ENCODE data around the gene SCRN2. TPM values are rescaled to one million over a fixed set of nuclear protein-coding genes. Genes with fewer than 3 reads are reported as not detected.

The SCRN2 gene
- total RNA-seq, 1 experiment from 2014 or later = 47.9 TPM

DNA sequence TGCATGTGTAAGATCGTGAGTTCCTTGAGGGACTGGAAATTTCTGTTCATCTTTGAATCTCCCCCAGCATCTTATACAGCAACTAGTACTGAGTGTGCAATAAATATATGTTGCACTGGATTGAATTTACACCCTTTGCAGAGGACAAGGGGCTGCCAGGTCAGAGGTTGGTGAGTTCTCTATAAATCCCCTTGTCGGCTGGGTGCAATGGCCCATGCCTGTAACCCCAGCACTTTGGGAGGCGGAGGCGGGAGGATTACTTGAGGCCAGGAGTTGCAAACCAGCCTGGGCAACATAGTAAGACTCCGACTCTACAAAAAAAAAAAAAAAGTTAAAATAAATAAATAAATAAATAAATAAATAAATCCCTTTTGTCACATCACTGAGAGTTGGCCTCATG, 19.3 kb upstream of the SCRN2 start:
- H3K9me3 ChIP-seq (ENCODE audit: low read length) = no peaks in the 10 kb centered on the region
- H3K27me3 ChIP-seq (ENCODE audit: low read length) = no peaks in the 10 kb centered on the region
- TF ChIP-seq EZH2 (IDR thresholded peaks at IDR 0.05; ENCODE audit: low read length, unreplicated experiment) (no peak), CTCF (conservative IDR thresholded peaks at IDR 0.05; ENCODE audit: low read depth, low read length) (no peak), EZH2phosphoT487 (IDR thresholded peaks at IDR 0.05; ENCODE audit: borderline replicate concordance, low read length) (no peak)
- peaks cover 26% of the 10 kb centered on the region for H3K4me1 ChIP-seq (ENCODE audit: insufficient read depth, low read length)
- peaks cover 6% of the 10 kb centered on the region for H3F3A ChIP-seq (ENCODE audit: low read length, unreplicated experiment)
- DNase-seq = no peak
- ChIA-PET CTCF (no interaction called here), POLR2A (ENCODE audit: unreplicated experiment) (no interaction called here)
- H3K9me2 ChIP-seq (replicated peaks; ENCODE audit: low read length) = no peaks in the 10 kb centered on the region
- ATAC-seq = no peak
- H4K20me1 ChIP-seq (ENCODE audit: low read length) = no peaks in the 10 kb centered on the region
- H3K36me3 ChIP-seq (ENCODE audit: low read depth, low read length) = no peaks in the 10 kb centered on the region
- H2AFZ ChIP-seq (ENCODE audit: low read length) = no peak overlapping the region
- H3K4me2 ChIP-seq (ENCODE audit: low read length) = no peak overlapping the region
- no peak overlapping the region for H3K27ac ChIP-seq (ENCODE audit: low read length)
- H3K79me2 ChIP-seq (ENCODE audit: low read length) = no peaks in the 10 kb centered on the region
- intact Hi-C loops (cut with micrococcal nuclease) = no loop called here
- no peak overlapping the region for H3K9ac ChIP-seq (ENCODE audit: low read length)
- no peak overlapping the region for H3K4me3 ChIP-seq (ENCODE audit: low read length)
- no TSS peak for BruUV-seq (replicated peaks)

DNA sequence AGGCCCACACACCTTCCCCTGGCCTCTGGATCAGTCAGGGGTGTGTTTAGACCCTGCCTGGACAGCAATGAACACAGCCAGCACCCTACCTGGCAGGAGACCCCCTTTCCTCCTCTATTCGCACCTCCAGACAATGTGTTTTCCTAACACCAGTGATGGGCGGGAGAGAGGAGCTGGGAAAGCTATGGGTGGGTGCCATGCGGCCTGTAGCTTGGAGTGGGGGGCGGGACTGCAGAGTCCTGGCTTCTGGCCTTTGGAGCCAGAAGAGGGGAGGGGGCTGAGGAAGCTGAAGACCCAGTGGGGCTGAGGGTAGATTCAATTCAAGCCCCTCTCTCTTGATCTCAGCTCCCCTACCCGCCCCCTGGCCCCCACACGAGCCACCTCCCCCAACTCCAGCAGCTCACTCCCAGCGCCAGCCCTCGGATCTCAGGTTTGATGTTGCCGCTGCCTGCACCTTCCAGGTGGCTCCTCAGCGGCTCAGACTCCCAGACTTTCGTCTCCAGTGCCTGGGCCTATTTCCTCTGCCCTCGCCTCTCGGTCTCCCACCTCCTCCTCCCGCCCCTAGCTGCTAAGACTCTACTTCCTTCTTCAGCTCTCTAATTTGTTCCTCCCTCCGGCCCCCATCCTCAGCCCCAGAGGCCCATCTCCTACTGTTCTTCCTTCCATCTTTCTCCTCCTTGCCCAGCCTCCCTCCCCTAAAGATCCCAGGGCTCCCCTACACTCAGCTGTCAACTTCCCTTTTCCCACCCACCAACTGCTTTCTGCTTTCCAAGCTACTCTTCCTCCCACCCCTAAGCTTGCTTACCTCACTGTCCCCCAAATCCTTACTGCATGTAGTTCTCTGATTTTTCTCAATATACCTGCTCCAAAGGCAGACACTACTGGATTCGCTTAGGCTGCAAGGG, 16.7 kb upstream of the SCRN2 start:
- no peak for ATAC-seq

More for the DNA sequence above, 16.7 kb upstream of the SCRN2 start:
- ChIA-PET POLR2A (ENCODE audit: unreplicated experiment) (interaction anchor here (0.6 kb wide), 1 partner anchor 62 kb away, joined by 3 read pairs; no protein-coding TSS in a partner anchor), CTCF (no interaction called here)
- TF ChIP-seq EZH2phosphoT487 (IDR thresholded peaks at IDR 0.05; ENCODE audit: borderline replicate concordance, low read length) (no peak), CTCF (conservative IDR thresholded peaks at IDR 0.05; ENCODE audit: low read depth, low read length) (no peak), EZH2 (IDR thresholded peaks at IDR 0.05; ENCODE audit: low read length, unreplicated experiment) (no peak)
- Histone ChIP-seq H3K9ac (ENCODE audit: low read length) (no peak overlapping the region), H3K9me2 (replicated peaks; ENCODE audit: low read length) (no peaks in the 10 kb centered on the region), H3K27ac (ENCODE audit: low read length) (no peak overlapping the region), H2AFZ (ENCODE audit: low read length) (no peak overlapping the region), H3K4me2 (ENCODE audit: low read length) (no peak overlapping the region), H3K79me2 (ENCODE audit: low read length) (no peaks in the 10 kb centered on the region), H4K20me1 (ENCODE audit: low read length) (no peaks in the 10 kb centered on the region), H3F3A (ENCODE audit: low read length, unreplicated experiment) (no peaks in the 10 kb centered on the region), H3K36me3 (ENCODE audit: low read depth, low read length) (no peaks in the 10 kb centered on the region), H3K4me1 (ENCODE audit: insufficient read depth, low read length) (peaks cover 6% of the 10 kb centered on the region), H3K9me3 (ENCODE audit: low read length) (no peaks in the 10 kb centered on the region), H3K27me3 (ENCODE audit: low read length) (peaks cover 13% of the 10 kb centered on the region), H3K4me3 (ENCODE audit: low read length) (no peak overlapping the region)
- intact Hi-C loops (cut with micrococcal nuclease) = no loop called here
- no peak for DNase-seq
- BruUV-seq (replicated peaks) = no TSS peak

Measured in PC-3 (cell line).